Ovary (tissue), 9 donors: Measurements from ENCODE around the gene TMEM167A. TPM values are rescaled to one million over a fixed set of nuclear protein-coding genes. Genes with fewer than 3 reads are reported as not detected.

ENCODE experiments used
- DNase-seq, 5 donors: peaks; one replicate each; pipeline ENCODE4 v3.0.0-alpha.2; 2019 to 2020
- H3K27ac ChIP-seq, 2 donors: fragments of 200-600 bp; one replicate each; pipeline versions ENCODE4 v1.5.1 to v1.8.0; 2019 to 2022
- H3K27me3 ChIP-seq: fragments of 200-600 bp; one replicate; pipeline ENCODE4 v1.8.0; 2022
- H3K36me3 ChIP-seq: fragments of 200-600 bp; sonication (generic); one replicate; pipeline ENCODE4 v1.5.1; 2019
- H3K4me1 ChIP-seq: one replicate; pipeline ENCODE4 v1.8.1; 2013; ENCODE audit warnings: mild to moderate bottlenecking, moderate library complexity; ENCODE audit not compliant: insufficient read depth
- H3K4me3 ChIP-seq: fragments of 200-600 bp; sonication (generic); one replicate; pipeline ENCODE4 v1.5.1; 2017
- H3K9me3 ChIP-seq, 2 donors: fragments of 200-600 bp in 1 of 2; sonication (generic) in 1 of 2; one replicate each; pipeline versions ENCODE4 v1.5.1 to v1.8.1; 2013 to 2019; ENCODE audit warnings: mild to moderate bottlenecking in 1 of 2, moderate library complexity in 1 of 2
- CTCF ChIP-seq, 3 donors: fragments of 450-650 bp in 2 of 3; fragments of 200-600 bp in 1 of 3; IDR thresholded peaks; one replicate each; pipeline versions ENCODE4 v1.5.1 to v1.8.0; 2016 to 2022; ENCODE audit warnings: antibody characterized with exemption in 3 of 3, mild to moderate bottlenecking in 1 of 3
- EP300 ChIP-seq: sonication (generic); formaldehyde crosslinking; IDR thresholded peaks from one replicate; pipeline ENCODE4 v1.6.1; 2017; ENCODE audit warnings: antibody characterized with exemption
- POLR2A ChIP-seq: fragments of 450-650 bp; IDR thresholded peaks from one replicate; pipeline ENCODE4 v1.6.1; 2017; ENCODE audit warnings: antibody characterized with exemption, mild to moderate bottlenecking, moderate library complexity
- WGBS, 3 donors: extraction: QIAGEN DNeasy Blood & Tissue Kit in 1 of 3; methylation state at CpG; one replicate each; pipeline versions ENCODE4 v1.1.5 to v1.1.7; 2013 to 2017; 5-methylcytosine and 5-hydroxymethylcytosine counted together
- intact Hi-C, 4 donors: fragments of 100-400 bp; cut with DNase I; formaldehyde crosslinking; loops; one replicate each; pipeline versions ENCODE4 v1.11.0 to v1.15.1; 2022 to 2023
- polyA plus RNA-seq, 2 donors: library from polyadenylated mRNA; stranded (reverse); fragments of 200-250 nt in 1 of 2; fragments of 350-450 nt in 1 of 2; fragmentation: Illumina TruSeq in 1 of 2; extraction: RNeasy Lipid Tissue Mini Kit (QIAGEN cat#74804) in 1 of 2; gene quantifications; one replicate each; pipeline ENCODE4 v1.2.3, GENCODE V29; 2013 to 2014
- total RNA-seq, 7 donors: library from RNA; depleted of rRNA in 2 of 7; stranded (reverse); fragments of >200 nt in 2 of 7; fragmentation: NEBNext Ultra II Directional in 3 of 7; extraction: Animal tissue kit (Norgen Biotek cat#: 25700) in 3 of 7; gene quantifications; one replicate each; pipeline versions ENCODE4 v1.1.0 to v1.2.4, GENCODE V29; 2016 to 2023
- donor health status: DM: no; HTN: no; CAD: no; lungs with moderate emphysema.
- donor health status: DM: no; HTN: no; CAD: no.
- donor health status: Bipolar disorder and iron deficiency.
- donor health status: DM: yes; HTN: yes; CAD: no.
- donor health status: DM: no; HTN: no; CAD: no.
- donor health status: DM: yes; HTN: yes; CAD: no.

The TMEM167A gene
- total and polyA plus RNA-seq, 9 donors, result 17.8 to 49.2 (median 30.5) TPM

DNA sequence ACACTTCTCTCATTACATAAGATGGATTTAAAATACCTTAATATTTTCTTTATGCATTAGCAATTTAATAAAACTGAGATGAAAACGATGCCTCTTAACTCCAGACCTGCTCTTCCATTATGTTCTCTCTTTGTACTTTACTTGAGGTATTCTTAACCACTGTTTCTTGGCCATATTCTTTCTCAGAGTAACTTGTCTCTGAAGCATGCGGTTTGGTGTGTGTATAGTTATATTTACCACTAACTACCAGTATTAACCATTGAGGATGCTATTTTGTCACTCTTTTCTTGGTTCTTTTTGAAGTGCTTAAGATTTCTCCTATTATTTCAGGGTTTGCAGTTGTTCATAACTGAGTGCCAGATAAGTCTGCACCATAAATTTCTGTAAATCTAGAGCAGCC, 17.9 kb downstream of the TMEM167A start:
- no peak for DNase-seq
- WGBS, 3 donors, result 49 to 82% (median 76%) methylated on average over 2 of the region's 2 CpGs
- Histone ChIP-seq H3K27ac (no peak overlapping the region), H3K9me3 (no peaks in the 10 kb centered on the region), H3K4me3 (no peak overlapping the region), H3K36me3 (no peaks in the 10 kb centered on the region), H3K4me1 (no peaks in the 10 kb centered on the region), H3K27me3 (no peaks in the 10 kb centered on the region)
- intact Hi-C loops, result no loop called here
- TF ChIP-seq POLR2A (no peak), EP300 (no peak), CTCF (IDR thresholded peaks at IDR 0.05) (no peak)

DNA sequence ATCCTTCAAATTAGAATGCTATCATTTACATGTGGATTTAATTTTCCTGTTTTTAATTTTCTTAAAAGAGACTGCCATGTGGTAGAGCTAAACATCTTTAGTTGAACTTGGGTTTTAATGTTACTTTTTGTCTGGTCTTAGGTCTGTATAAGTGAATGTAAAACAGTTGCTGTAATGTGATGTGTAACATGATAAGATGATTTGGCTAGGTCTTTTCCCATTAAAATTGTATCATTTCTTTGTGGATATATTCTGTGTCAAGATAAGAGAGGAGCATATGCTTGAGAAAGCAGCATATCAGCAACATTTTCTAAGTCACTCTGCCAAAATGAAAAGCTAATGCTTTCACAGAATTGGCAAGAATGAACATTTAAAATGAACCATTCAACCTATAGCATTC, 18.5 kb downstream of the TMEM167A start:
- intact Hi-C loops, result no loop called here
- Histone ChIP-seq H3K36me3 (no peaks in the 10 kb centered on the region), H3K4me1 (no peaks in the 10 kb centered on the region), H3K27ac (no peak overlapping the region), H3K27me3 (no peaks in the 10 kb centered on the region), H3K4me3 (no peak overlapping the region), H3K9me3 (no peaks in the 10 kb centered on the region)
- DNase-seq, result no peak
- TF ChIP-seq POLR2A, result no peak
- TF ChIP-seq EP300, result no peak
- TF ChIP-seq CTCF (IDR thresholded peaks at IDR 0.05), result no peak

DNA sequence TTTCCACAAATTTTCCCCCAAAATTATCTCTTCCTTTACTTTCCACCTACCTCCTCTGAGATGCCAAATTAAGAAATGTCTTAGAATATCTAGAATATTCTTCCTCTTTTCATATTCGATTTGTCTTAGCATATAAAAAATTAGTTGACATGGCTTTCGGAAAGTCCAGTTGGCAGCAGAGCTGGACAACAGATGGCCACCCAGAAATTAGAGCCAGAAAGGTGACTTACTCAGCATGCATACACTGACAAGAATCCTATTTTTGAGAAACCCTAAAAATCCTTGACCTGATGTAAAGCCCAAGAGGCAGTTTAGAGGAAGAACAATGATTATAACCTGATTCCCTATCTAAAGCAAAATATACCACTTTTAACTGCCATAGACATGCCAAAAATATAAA, 22.0 kb downstream of the TMEM167A start:
- H3K27me3 ChIP-seq, result no peaks in the 10 kb centered on the region
- H3K4me1 ChIP-seq, result no peaks in the 10 kb centered on the region
- intact Hi-C loops, result no loop called here
- no peak for TF ChIP-seq CTCF (IDR thresholded peaks at IDR 0.05)
- no peak for TF ChIP-seq EP300
- TF ChIP-seq POLR2A, result no peak
- no peak overlapping the region for H3K27ac ChIP-seq
- DNase-seq, result no peak
- 74 to 81% (median 77%) methylated on average over 2 of the region's 2 CpGs for WGBS, 3 donors
- no peak overlapping the region for H3K4me3 ChIP-seq
- H3K36me3 ChIP-seq, result no peaks in the 10 kb centered on the region
- no peaks in the 10 kb centered on the region for H3K9me3 ChIP-seq

- no peaks in the 10 kb centered on the region for H3K9me3 ChIP-seq
- H3K4me1 ChIP-seq, result no peaks in the 10 kb centered on the region
- TF ChIP-seq CTCF (IDR thresholded peaks at IDR 0.05) (no peak), EP300 (no peak), POLR2A (no peak)
- intact Hi-C loops, result no loop called here
- no peak overlapping the region for H3K4me3 ChIP-seq
- no peak overlapping the region for H3K27ac ChIP-seq
- no peaks in the 10 kb centered on the region for H3K36me3 ChIP-seq
- WGBS, 3 donors, result 91 to 94% (median 92%) methylated on average over 4 of the region's 4 CpGs
- no peak for DNase-seq
- no peaks in the 10 kb centered on the region for H3K27me3 ChIP-seq
Measured at GRCh38 chr5:83050723-83051340, 26.4 kb downstream of the TMEM167A start.
